Measurements from ENCODE around the gene AFG1L.

DNA sequence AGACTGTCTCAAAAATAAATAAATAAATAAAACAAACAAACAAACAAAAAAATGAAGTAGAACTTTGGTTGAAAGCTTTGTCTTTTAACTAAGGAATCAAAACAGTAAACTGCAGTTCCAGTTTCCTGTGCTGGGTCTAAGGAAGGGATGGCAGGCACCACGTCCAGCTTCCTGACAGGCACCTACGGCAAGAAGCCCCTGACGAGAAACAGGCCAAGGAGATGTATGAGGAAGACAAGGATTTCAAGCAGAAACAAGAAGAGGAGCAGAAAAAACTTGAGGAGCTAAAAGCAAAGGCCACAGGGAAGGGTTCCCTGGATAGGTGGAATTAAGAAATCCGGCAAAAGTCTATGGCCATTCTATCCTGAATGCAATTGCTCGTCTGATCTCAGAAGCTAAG is 42.8 kb upstream of the AFG1L start:
- TF ChIP-seq, protein P1, sequence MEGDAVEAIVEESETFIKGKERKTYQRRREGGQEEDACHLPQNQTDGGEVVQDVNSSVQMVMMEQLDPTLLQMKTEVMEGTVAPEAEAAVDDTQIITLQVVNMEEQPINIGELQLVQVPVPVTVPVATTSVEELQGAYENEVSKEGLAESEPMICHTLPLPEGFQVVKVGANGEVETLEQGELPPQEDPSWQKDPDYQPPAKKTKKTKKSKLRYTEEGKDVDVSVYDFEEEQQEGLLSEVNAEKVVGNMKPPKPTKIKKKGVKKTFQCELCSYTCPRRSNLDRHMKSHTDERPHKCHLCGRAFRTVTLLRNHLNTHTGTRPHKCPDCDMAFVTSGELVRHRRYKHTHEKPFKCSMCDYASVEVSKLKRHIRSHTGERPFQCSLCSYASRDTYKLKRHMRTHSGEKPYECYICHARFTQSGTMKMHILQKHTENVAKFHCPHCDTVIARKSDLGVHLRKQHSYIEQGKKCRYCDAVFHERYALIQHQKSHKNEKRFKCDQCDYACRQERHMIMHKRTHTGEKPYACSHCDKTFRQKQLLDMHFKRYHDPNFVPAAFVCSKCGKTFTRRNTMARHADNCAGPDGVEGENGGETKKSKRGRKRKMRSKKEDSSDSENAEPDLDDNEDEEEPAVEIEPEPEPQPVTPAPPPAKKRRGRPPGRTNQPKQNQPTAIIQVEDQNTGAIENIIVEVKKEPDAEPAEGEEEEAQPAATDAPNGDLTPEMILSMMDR (IDR thresholded peaks at IDR 0.05; ENCODE audit: borderline replicate concordance, extremely low read depth, low read length, poor library complexity, severe bottlenecking): no peak
- no peak for TF ChIP-seq EZH2 (IDR thresholded peaks at IDR 0.05; ENCODE audit: borderline replicate concordance, low read depth, low read length, severe bottlenecking)
